AG08396 (cell line): ENCODE results near the gene ZNF280B.
"Not testable (repeated sequence)": the region's sequence is repeated elsewhere in the genome, so short reads cannot be mapped to it uniquely, and the experiment has no call there.

Experiments used
- DNase-seq: peaks from one replicate; pipeline ENCODE4 v3.0.0; 2012; ENCODE audit warnings: low spot score, mixed read lengths

The ZNF280B gene

DNA sequence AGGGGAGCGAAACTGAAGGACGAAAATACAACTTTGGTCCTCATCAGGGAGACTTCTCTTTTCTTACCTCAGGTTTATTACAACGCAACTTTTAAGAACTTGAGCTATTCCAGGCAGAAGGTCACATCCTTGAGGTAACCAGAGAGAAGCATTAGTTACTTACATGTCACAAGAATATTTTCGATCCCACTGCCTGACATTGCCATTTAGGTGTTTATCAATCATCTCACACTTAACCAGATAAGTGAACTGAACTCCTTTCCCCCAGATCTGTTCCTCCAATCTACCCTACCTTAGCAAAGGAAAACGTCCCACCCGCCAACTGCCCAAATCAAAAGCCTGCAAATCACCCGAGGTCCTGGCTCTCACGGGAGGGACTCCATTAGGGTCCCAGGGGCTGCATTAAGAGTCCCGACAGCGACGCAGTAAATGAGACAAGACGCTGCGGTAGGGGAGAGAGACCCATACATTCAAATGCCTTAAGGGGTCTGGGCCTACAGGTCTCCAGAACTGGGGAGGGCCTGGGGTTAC lies 734 bp downstream of the ZNF280B start:
- no peak for DNase-seq

- DNase-seq, result no peak
Observed at GRCh38 chr22:22506736-22507135, 1.8 kb downstream of the ZNF280B start.

DNA sequence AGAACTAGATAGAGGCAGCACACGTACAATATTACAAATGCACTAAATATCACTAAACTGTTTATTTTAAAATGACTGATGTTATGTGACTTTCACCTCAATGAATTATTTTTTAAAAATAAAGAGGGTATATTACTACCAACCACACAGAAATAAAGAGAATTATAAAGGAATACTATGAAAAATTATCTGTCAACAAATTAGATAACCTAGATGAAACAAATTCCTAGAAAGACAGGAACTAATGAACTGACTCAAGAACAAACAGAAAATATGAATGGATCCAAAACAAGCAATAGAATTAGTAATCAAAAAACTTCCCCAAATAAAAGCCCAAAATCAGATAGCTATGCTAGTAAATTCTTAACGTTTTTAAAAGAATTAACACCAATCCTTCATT lies 10.3 kb downstream of the ZNF280B start:
- no peak for DNase-seq

- DNase-seq, result not testable (repeated sequence)
Observed at GRCh38 chr22:22491589-22491988, 17.0 kb downstream of the ZNF280B start.

GRCh38 chr22:22488736-22489135 lies 19.8 kb downstream of the ZNF280B start:
- no peak for DNase-seq

- DNase-seq, result no peak
Observed at GRCh38 chr22:22487869-22488597, 20.5 kb downstream of the ZNF280B start.

- no peak for DNase-seq
Observed at GRCh38 chr22:22487059-22487458, 21.5 kb downstream of the ZNF280B start.

DNA sequence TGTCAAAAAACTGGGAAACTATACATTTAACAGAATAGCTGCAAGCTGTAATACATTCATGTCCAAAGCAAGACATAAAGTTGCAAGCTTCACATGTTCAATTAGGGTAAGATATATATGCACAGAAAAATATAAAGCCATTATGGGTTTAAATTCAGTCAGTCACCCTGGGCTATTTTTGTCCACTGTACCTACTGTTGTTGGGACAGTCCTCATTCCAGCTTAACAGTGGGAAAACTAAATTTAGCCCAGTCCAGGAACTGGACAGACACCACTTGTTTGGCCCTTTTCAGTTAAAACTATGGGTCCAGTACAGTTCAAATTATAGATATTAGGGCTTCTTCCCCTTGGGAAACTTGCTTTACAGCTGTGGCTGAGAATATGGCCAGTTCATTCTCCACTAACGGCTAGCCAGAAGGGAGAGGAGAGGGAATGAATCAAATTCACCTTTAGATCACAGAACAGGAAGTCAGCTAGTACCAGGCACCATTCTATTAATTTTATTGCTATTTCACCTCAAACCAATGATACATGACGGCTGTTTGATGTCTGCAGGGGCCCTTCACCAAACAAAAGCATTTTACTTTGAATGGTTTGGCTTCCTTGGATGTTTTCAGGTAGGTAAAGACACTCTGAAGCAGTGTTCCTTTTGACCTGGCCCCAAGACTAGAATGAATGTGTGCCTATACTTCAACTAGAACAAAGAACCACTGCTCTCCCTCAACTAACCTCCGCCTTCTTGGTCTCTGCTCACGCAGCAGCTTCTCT lies 22.2 kb downstream of the ZNF280B start:
- DNase-seq, result no peak

DNA sequence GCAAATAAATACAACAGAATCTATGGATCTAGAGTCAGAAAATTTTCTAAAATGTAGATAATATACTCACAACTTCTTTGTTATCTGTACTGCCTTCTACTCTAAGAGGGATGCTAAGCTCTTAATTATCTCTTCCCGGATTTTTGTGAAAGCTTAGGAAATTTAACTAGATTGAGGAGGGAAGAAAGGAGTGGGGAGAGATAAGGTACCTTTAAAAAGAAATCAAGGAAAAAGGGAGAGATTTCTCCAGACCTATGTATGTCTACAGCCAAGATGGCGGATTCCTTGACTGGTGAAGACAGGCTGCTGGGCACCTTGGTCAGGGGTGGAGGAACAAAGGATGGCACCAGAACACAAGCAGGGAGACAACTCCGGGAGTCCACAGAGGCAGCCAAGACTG lies 23.0 kb downstream of the ZNF280B start:
- no peak for DNase-seq

DNA sequence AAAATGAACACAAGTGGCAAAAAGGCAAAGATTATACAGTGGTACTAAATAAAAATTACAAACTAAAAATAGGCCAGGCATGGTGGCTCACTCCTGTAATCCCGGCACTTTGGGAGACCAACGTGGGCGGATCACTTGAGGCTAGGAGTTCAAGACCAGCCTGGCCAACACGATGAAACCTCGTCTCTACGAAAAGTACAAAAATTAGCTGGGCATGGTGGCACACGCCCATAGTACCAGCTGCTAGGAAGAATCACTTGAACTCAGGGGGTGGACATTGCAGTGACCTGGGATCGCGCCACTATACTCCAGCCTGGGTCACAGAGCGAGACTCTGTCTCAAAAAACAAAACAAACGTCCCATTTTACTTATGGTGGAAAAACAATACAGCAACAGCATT lies 24.5 kb downstream of the ZNF280B start:
- no peak for DNase-seq

- DNase-seq, result no peak
Observed at GRCh38 chr22:22480940-22481339, 27.6 kb downstream of the ZNF280B start.

DNA sequence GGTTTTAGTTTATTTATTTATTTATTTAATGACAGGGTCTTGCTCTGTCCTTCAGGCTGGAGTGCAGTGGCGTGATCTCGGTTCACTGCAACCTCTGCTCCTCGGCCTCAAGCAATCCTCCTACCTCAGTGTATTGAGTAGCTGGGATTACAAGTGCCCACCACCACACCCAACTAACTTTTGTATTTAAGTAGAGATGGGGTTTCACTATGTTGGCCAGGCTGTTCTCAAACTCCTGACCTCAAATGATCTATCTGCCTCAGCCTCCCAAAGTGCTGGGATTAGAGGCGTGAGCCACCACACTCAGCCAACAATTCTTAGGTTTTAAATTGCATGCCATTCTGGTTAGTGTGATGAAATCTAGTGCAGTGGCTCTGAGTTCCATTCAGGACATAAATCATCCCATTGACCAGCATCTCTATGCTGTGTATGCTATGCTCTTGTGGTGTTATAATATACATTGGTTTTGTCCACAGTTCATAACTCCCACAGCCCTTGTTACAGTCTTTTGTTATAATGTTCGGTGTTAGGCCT lies 28.5 kb downstream of the ZNF280B start:
- DNase-seq, result no peak

DNA sequence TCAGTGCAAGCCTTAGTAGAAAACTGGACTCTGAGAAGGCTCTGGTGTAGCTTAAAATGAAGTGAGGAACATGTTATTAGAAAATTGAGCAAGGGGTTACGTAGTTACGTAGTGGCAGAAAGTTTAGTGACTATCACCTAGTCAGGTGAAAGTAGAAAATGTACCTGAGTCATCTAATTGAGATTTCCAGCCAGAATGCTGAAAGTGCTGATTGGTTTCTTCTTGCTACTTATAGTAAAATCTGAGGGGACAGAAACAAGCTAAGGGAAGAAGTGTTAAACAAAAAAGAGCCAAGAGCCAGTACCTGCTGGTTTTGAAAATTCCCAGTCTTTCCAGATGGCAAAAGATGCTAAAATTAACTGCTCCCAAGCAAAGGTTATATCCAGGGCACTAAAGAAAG lies 29.4 kb downstream of the ZNF280B start:
- no peak for DNase-seq

- DNase-seq, result no peak
Observed at GRCh38 chr22:22478470-22478869, 30.1 kb downstream of the ZNF280B start.

- DNase-seq, result no peak
Observed at GRCh38 chr22:22474733-22475132, 33.8 kb downstream of the ZNF280B start.

DNA sequence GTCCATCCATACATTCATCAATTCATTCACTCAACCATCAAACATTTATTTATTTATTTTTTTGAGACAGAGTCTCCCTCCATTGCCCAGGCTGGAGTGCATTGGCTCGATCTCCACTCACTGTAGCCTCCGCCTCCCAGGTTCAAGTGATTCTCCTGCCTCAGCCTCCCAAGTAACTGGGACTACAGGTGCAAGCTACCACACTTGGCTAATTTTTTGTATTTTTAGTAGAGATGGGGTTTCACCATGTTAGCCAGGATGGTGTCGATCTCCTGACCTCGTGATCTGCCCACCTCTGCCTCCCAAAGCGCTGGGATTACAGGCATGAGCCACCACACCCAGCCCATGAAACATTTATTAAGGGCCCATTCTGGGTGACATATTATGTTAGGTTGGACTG lies 37.4 kb downstream of the ZNF280B start:
- not testable (repeated sequence) for DNase-seq

GRCh38 chr22:22469527-22469926 lies 39.0 kb downstream of the ZNF280B start:
- no peak for DNase-seq

GRCh38 chr22:22468794-22469469 lies 39.6 kb downstream of the ZNF280B start:
- DNase-seq, result not testable (repeated sequence)

GRCh38 chr22:22467112-22467511 lies 41.4 kb downstream of the ZNF280B start:
- DNase-seq, result no peak

DNA sequence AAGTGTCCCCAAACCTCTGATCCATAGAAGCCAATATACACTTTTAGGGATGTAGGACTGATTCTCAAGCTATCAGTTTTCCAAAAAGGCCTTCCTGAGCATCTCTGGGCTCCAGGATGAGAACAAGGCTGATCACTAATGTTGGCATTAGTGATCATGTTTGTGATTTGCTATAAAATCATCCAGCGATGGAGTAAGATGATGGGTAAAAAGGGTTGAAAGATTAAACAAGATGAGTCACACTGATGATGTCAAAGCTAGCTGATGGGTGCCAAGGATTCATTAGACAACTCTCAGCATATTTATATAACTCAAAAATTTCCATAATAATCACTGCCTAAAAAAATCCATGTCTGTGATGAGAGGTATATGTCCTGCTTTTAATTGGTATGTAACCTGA lies 42.8 kb downstream of the ZNF280B start:
- DNase-seq, result no peak

GRCh38 chr22:22465094-22465602 lies 43.4 kb downstream of the ZNF280B start:
- no peak for DNase-seq

- DNase-seq, result no peak
Observed at GRCh38 chr22:22464541-22465054, 43.9 kb downstream of the ZNF280B start.
